ENCODE measurements around the gene PCGF2.

DNA sequence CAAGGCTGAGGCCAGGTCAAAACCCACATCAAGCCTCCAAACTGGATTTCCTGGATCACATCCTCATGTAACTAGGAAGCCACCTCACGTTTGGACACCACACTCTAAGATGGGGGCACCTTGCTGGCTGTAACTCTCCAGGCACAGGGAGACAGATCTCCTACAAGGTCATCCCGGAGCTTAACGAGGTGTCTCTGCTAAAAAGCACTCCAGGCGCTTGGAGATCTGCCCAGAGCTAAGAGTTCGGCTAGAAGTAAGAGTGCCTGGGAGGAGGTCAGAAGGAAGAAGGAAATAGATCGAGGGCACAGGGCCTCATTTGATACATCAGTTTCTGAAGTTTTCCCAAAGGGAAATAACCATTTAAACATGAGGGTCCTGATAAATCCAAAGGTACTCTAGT is 20.3 kb upstream of the PCGF2 start:
- TF ChIP-seq SIN3A (IDR thresholded peaks at IDR 0.05; ENCODE audit: borderline replicate concordance, insufficient read depth, low read depth, low read length): no peak
- TF ChIP-seq, protein P1, sequence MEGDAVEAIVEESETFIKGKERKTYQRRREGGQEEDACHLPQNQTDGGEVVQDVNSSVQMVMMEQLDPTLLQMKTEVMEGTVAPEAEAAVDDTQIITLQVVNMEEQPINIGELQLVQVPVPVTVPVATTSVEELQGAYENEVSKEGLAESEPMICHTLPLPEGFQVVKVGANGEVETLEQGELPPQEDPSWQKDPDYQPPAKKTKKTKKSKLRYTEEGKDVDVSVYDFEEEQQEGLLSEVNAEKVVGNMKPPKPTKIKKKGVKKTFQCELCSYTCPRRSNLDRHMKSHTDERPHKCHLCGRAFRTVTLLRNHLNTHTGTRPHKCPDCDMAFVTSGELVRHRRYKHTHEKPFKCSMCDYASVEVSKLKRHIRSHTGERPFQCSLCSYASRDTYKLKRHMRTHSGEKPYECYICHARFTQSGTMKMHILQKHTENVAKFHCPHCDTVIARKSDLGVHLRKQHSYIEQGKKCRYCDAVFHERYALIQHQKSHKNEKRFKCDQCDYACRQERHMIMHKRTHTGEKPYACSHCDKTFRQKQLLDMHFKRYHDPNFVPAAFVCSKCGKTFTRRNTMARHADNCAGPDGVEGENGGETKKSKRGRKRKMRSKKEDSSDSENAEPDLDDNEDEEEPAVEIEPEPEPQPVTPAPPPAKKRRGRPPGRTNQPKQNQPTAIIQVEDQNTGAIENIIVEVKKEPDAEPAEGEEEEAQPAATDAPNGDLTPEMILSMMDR (IDR thresholded peaks at IDR 0.05): no peak
- no peak for TF ChIP-seq POLR2AphosphoS5 (IDR thresholded peaks at IDR 0.05; ENCODE audit: low read depth, low read length)
- TF ChIP-seq REST (IDR thresholded peaks at IDR 0.05; ENCODE audit: insufficient read depth in 1 of 2, low read depth in 2 of 2, low read length in 1 of 2): no peak
- no peak for TF ChIP-seq TCF7L2 (IDR thresholded peaks at IDR 0.05; ENCODE audit: low read depth, low read length)
